NCI-H1694 treated with DMSO at 0.1 percent for 48 hours (cell line): ENCODE results near the gene RAD21L1.
A peak's percentile ranks its signal among the peaks of the same experiment; 100 is the strongest.
"Not testable (repeated sequence)": the region's sequence is repeated elsewhere in the genome, so short reads cannot be mapped to it uniquely, and the experiment has no call there.

Experiments
- DNase-seq: peaks from one replicate; lab custom pipeline; 2025; lab: John Stamatoyannopoulos, UW

RAD21L1 gene

DNA sequence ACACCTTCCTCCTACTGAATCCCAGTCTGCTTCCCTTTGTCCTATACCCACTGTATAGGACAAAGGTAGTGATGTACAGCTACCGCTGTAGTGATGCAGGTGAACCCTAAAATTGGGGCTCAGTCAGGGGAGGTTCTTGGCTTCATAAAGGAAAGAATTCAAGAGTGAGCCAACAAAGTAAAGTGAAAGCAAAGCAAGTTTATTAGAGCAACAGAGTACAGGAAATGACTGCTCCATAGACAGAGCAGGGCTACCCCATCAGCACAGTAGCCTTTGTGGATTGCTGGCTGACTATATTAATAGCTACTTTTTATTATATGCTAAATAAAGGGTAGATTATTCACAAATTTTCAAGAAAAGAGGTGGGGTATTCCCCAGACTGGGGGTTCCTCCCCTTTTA is 25.9 kb upstream of the RAD21L1 start:
- no peak for DNase-seq

- DNase-seq: no peak
Observed at GRCh38 chr20:1202762-1203504, 22.9 kb upstream of the RAD21L1 start, which contains the start of gene C20orf202. C20orf202 (plus strand) TSS chr20:1203454; CDS start chr20:1203586, 132 bp downstream.

DNA sequence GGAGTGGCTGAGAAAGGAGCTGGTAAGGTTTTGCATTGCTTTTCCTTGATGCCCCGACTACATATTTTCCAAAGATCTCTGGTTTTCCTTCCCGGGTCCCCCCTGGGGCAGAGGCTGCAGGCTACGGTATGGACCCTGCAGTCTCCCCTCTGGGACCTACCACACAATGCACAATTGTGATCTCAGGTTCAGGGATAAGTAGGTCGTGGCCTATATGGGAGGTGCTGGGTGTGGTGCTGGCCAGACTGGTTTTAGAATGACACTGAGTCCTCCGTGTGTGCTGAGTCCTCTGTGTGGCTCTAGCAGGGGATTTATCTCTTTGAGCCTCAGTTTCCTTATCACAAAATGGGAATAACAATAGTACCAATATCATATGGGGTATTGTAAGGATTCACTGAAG is 22.2 kb upstream of the RAD21L1 start:
- no peak for DNase-seq

GRCh38 chr20:1204113-1204512 is 21.7 kb upstream of the RAD21L1 start:
- DNase-seq: no peak

DNA sequence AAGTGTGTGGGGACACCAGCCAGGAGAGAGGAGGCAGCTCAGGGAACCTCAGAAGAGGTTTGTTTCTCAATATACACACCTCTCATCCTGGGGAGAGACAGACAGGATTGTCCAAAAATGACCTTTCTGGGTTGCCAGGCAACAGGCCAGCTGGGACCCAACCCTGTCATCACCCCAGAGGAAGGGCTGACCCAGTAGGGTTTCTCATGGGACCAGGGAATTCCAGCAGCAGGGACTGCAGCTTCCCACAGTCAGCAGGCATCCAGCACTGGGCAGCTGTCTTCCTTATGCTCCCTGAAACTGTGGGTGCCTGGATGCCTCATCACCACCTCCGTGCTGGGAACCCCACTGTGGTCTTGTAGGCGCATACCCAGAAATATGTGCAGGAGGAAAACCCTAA is 21.3 kb upstream of the RAD21L1 start:
- no peak for DNase-seq

- no peak for DNase-seq
Observed at GRCh38 chr20:1205802-1206201, 20.0 kb upstream of the RAD21L1 start.

DNA sequence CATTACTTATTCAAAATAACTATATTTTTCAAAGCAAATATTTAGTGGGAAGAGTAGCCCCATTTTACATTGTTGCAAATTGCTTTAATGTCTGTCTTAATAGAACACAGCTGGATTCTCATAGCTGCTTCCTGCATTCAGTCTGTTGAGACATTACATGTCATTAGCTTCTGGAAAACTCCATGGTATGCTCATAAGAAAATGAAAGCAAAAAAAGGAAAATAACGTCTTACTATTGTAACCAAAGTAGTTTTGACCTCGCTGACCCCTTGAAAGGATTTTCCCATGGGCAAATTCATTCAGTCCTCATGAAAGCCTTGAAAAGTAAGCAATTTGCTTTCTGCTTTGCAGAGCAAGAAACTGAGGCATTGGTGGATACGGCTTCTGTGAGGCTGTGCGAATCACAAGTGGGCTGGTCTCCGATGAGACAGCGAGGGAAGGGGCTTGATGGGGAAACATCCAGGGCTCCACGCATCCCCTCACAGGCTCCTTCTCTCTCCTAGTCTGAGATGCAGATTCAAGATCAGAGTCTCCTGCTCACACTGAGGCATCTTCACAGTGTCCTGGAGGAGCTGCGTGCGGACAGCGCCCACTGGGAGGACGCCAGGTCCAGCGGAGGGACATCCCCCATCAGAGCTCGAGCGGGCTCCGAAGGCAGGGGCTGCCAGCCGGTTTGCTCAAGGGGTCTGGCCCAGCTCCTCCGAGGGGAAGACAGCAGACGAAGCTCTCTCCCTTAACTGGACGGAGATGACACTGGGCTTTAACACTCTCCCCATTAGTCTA is 19.3 kb upstream of the RAD21L1 start:
- DNase-seq: no peak

GRCh38 chr20:1207293-1207878 is 18.5 kb upstream of the RAD21L1 start:
- no peak for DNase-seq

DNA sequence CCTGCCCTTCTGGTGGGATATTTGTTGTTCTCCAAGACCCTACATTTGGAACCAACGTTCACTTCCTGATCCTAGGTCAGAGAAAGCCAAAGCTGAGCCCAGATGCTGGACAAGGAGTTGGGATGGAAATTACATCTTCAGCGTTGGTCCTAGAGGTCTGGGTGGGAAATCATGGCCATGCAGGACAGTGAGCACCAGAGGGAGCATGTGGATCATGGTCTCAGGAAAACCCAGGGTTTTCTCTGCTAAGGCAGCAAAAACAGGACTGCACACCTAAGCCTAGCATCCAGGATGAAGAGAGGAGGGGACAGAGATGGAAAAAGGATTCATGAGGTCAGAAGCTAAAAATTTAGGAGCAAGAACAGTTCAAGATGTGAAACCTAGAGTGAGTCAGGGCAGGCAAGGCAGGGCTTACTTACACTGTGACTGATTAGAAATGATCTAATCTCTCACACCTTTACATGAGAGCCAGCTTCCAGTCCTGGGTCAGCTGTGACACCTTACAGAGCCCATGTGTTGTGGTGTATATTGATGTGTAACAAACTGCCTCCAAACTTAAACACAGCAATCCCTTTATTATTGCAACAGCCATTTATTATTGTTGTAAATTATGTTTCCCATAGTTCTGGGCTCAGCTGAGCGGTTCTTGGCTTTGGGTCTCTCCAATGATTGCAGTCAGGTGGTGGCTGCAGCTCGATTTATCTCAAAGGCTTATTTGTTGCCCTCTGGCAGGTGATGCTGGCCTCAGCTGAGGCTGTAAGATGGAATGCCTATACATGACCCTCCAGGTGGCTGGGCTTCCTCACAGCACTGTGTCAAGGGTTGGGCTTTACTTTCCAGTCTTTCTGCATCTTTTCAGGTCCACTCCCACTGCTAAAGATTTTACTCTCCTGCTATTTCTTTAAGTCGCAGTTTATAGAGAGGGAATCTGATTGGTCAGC is 16.1 kb upstream of the RAD21L1 start:
- DNase-seq: no peak

GRCh38 chr20:1210501-1210900 is 15.3 kb upstream of the RAD21L1 start:
- DNase-seq: no peak

DNA sequence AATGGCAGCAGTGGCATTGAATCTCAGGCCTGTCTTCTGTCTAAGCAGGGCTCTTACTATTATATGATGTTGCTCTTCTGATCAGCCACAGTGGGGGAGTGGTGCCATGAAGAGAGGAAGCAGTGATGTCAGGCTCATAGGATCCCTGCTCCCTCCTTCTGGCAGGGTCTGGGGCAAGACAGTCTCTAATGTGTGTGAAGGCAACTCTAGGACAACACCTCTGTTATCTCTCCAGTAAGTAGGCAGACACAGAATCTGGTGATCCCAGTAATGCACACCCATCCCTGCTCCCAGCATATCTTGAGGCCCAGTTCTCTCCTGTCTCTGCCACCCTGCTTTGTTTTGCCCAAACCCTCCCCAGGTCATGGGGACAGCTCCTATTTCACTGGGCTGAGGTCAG is 13.8 kb upstream of the RAD21L1 start:
- no peak for DNase-seq

DNA sequence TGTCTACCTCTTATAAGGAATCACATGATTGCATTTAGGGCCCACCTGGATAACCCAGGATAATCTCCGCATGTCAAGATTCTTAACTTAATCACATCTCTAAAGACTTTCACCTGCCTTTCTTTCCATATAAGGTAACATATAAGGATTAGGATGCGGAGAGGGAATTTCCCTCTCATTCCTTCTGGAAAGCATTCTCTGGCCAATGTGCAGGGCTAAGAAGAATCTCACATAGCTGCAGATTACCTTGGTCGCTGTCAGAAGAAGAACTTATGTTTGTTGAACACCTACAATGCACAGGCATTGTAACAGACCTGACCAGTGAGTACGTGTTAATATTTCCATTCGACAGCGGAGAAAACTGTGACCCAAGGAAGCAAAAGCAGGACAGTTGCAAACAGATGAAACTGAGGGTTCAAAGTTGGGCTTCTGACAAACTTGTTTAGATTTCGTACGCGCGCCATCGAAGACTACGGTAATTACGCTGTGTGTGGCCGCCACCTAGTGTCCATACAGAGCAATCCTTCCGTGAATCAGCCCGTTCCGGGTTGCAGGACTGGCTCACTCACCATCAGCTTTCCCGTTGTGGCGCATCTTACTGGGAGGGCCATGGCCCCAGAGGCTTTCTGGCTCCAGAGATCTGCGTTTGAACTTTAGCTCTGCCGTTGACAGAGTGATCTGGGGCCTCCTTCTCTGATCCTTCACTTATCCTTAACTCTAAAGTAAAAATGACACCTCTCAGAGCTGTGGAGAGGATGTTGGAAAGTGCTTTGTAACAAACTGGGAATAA is 13.0 kb upstream of the RAD21L1 start:
- peak; percentile 14 for DNase-seq

GRCh38 chr20:1214838-1215261 is 11.0 kb upstream of the RAD21L1 start:
- no peak for DNase-seq

GRCh38 chr20:1215386-1216170 is 10.3 kb upstream of the RAD21L1 start:
- no peak for DNase-seq

DNA sequence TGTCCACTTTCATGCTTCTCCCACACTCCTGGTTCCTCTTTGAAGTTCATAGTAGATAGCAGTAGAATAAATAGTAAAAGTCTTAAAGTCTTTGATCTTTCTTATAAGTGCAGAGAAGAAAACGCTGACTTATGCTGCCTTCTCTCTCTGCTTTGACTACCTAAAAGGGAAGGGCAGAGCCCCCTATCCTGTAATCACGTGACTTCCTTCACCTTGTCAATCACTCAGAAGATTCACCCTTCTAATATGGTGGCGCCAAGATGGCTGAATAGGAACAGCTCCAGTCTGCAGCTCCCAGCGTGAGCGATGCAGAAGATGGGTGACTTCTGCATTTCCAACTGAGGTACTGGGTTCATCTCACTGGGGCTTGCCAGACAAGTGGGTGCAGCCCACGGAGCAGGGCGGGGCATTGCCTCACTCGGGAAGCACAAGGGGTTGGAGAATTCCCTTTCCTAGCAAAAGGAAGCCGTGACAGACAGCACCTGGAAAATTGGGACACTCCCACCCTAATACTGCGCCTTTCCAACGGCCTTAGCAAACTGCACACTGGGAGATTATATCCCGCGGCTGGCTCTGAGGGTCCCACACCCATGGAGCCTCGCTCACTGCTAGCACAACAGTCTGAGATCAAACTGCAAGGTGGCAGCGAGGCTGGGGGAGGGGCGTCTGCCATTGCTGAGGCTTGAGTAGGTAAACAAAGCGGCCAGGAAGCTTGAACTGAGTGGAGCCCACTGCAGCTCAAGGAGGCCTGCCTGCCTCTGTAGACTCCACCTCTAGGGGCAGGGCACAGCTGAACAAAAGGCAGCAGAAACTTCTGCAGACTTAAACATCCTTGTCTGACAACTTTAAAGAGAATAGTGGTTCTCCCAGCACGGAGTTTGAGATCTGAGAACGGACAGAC is 9.1 kb upstream of the RAD21L1 start:
- DNase-seq: not testable (repeated sequence)

DNA sequence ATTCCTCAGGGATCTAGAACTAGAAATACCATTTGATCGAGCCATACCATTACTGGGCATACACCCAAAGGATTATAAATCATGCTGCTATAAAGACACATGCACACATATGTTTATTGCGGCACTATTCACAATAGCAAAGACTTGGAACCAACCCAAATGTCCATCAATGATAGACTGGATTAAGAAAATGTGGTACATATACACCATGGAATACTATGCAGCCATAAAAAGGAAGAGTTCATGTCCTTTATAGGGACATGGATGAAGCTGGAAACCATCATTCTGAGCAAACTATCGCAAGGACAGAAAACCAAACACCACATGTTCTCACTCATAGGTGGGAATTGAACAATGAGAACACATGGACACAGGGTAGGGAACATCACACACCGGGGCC is 3.1 kb upstream of the RAD21L1 start:
- not testable (repeated sequence) for DNase-seq

DNA sequence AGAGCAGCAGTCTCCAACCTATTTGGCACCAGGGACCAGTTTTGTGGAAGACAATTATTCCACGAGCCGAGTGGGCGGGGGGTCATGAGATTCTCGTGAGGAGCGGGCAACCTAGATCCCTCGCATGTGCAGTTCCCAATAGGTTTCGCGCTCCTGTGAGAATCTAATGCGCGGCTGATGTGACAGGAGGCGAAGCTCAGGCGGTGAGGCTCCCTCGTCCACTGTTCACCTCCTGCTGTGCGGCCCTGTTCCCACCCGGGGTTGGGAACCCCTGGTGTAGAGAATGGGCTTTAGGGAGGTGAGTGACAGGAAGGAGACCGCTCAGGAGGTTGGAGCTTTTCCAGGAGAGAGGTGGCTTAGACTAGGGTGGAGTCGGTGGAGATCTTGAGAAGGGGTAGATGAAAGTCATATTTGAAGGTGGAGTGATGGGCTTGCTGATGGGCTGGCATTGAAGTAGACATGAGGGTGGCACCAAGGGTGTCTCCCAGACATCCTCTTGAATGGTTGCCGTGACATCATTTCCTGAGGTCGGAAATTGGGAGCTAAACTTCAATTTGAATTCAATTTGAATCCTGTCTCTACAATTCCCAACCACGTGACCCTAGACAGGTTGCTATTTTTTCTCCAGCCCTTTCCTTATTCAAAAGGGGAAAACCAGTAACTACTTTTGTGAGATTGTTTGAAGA is 1.5 kb upstream of the RAD21L1 start:
- no peak for DNase-seq

DNA sequence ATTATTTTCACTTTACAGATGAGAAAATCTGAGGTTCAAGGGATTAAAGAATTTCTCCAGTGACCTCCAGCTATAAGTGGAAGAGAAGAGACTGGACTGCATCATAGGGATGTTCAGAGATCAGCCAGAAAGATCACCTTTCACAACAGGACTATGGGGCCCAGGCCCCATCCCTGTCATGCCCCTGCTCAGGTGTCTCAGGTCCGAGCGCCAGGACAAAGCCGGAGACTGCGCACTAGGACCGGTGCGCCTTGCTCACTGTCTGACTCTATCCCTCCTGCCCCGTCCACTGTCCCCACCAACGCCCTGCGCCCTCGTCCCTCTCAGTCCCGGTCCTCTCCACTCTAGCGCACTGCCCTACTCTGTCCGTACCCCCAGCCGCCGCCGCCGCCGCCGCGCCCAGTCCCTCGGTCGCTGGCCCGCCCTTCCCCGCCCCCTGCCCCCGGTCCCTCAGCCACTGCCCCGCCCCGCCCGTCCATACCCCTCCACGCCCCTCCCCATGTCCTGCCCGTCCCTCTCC is 521 bp upstream of the RAD21L1 start:
- DNase-seq: no peak
